Eye (tissue), 1 donor: ENCODE results near the gene CCDC158.
"Not testable (repeated sequence)": the region's sequence is repeated elsewhere in the genome, so short reads cannot be mapped to it uniquely, and the experiment has no call there.

ENCODE experiments used
- DNase-seq: peaks from one replicate; pipeline ENCODE4 v3.0.0-alpha.2; 2015

The CCDC158 gene

GRCh38 chr4:76364763-76365162 is 56.2 kb downstream of the CCDC158 start:
- no peak for DNase-seq

- DNase-seq: no peak
Observed at GRCh38 chr4:76363556-76364290, 57.2 kb downstream of the CCDC158 start.

DNA sequence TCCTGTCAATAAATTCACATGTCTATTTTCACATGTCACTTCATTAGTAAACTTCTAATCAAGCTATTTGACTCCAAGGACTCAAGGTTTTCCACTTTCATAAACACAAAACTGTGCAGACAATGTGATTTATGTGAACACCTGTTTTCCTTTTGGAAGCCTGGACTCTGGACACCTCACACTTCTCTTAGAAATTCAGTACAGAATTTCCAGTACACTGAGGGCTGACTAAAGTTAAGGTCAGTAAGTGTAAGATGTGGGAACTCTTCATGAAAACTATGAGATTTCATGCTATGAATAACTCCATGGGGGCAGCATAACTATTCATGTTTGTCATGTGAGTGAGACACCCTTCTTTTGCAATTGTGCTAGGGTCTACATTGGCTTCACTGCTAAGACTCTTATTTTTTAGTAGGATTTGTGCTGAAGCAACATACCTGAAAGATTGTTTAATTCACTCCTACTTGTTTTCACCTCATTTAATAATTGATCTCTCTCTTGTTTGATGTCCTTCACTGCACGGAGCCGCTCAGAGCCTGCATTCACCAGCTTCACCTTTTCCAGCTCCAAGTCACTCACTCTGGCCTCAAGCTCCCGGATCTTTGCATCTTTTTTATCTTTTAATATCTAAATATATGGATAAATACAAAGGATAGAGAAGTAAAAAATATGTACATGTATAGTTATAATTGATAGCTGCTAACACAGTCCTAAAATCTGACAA is 59.1 kb downstream of the CCDC158 start:
- DNase-seq: no peak

DNA sequence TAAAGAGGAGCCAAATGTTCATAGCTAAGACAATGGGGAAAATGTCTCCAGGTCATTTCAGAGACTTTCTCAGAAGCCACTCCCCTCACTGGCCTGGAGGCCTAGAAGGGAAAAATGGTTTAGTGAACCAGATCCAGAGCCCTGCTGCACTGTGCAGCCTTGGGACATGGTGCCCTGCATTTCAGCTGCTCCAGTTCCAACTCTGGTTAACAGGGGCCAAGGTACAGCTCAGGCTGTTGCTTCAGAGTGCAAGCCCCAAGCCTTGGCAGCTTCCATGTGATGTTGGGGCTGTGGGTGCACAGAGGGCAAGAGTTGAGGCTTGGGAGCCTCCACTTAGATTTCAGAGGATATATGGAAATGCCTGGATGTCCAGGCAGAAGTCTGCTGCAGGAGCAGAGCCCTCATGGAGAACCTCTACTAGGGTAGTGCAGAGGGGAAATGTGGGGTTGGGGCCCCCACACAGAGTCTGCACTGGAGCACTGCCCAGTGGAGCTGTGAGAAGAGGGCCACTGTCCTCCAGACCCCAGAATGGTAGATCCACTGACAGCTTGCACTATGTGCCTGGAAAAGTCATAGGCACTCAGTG is 61.0 kb downstream of the CCDC158 start:
- DNase-seq: not testable (repeated sequence)

GRCh38 chr4:76357981-76358380 is 63.0 kb downstream of the CCDC158 start:
- no peak for DNase-seq

- DNase-seq: no peak
Observed at GRCh38 chr4:76354517-76355473, 66.1 kb downstream of the CCDC158 start.

GRCh38 chr4:76342803-76343202 is 78.1 kb downstream of the CCDC158 start:
- DNase-seq: no peak

DNA sequence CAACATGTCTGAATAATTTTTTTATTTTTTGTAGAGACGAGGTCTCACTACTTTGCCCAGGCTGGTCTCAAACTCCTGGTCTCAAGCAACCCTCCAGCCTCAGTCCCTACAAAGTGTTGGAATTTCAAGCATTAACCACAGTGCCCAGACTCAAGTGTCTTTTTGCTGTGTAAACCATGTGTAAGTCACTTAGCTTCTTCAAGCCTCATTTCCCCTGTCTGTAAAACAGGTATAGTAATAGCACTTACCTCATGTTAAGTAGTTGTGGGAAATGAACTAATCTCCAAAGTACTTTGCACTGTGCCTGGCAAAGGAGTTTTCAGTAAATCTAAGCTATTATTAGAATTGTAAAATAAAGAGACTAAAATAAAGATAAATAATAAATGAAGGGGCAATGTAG is 78.8 kb downstream of the CCDC158 start:
- no peak for DNase-seq

GRCh38 chr4:76341063-76341462 is 79.9 kb downstream of the CCDC158 start:
- no peak for DNase-seq

DNA sequence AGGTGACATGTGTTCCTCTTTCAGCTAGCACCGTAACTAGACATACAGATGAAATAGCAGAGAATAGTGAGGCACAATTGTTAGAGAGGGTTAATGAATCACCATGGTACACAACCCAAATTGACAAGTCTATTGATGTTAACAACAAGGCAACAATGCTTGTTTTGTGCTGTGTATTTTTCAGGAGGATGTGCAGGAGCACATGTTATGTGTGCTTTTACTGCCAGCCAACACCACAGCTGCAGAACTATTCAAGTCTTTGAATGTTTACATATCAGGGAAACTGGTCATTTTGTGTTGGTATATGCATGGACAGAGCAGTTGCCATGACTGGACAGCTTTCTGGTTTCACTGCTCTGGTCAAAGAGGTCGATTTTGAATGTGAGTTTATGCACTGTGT is 81.6 kb downstream of the CCDC158 start:
- no peak for DNase-seq

DNA sequence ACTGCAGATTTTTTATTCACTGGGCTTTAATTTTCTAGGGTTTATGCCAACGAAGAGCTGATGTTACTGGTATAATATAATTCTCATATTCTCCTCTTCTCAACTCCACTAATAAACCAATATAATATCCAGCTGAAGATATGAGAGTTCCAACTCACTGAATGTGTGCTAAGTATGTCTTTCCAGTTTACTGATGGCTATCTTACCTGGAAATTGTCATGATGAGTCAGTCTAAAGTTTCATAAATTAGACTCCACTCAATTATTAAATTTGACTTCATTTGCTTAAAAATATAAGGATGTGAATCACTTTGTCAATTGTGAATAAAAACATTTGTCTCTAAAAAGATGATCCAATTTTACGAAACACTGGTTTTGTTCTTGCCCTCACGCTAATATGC is 86.1 kb downstream of the CCDC158 start:
- DNase-seq: no peak

GRCh38 chr4:76326515-76326914 is 94.4 kb downstream of the CCDC158 start:
- no peak for DNase-seq

GRCh38 chr4:76325072-76325471 is 95.9 kb downstream of the CCDC158 start:
- DNase-seq: no peak

DNA sequence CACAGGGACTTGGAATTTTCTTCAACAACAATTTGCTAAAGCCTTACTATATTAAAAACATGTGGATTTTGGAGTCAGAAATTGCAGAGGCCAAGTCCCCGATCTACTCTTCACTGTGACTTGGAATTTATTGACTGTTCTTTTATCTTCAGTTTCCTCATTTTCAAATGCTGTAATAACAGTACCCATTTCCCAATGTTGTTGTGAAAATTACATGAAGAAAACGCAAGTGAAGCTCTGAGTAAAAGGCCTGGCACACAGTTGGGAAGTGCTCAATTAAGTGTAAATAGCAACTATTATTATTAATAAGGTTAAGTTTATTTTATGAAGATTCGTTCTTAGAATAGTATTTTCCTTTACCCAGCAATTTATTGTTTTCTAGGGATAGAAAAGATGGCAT is 98.7 kb downstream of the CCDC158 start:
- no peak for DNase-seq

DNA sequence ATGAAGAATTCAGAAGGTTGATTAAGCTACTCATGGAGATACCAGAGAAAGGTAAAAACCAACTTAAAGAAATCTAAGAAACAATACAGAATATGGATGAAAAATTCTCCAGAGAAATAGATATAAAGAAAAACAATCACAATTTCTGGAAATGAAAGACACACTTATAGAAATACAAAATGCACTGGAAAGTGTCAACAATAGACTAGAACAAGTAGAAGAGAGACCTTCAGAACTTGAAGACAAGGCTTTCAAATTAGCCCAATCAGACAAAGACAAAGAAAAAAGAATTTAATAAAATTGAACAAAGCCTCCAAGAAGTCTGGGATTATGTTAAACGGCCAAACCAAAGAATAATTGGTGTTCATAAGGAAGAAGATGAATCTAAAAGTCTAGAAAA is 104.8 kb downstream of the CCDC158 start:
- no peak for DNase-seq

DNA sequence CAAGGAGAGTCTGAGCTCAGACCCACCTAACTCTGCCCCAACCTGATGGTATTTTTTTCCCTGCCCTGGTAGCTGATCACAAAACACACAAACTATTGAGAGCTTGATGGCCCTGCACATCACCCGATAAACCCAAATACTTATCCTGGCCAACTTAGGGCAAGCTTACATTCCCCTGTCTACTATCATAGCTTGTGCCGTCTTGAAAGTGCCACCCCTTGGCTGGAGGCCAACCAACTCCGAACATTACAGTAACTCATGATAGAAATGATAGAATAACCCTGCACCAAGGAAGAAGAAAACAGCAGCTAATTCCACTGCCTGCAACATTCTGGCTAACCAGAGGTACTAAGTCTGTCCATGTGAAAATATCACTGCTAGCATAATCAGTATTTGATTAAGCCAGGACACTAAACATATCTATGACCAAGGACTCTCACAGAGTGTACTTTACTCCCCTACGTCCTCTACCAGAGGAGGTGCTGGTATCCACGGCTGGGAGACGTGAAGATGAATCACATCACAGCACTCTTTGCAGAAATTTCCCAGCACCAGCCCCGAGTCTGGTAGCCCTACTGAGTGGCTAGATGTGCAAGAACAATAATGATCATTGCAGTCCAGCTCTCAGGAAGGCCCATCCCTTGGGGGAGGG is 105.5 kb downstream of the CCDC158 start:
- no peak for DNase-seq

GRCh38 chr4:76313547-76313946 is 107.4 kb downstream of the CCDC158 start:
- no peak for DNase-seq

- DNase-seq: no peak
Observed at GRCh38 chr4:76312457-76312856, 108.5 kb downstream of the CCDC158 start.

DNA sequence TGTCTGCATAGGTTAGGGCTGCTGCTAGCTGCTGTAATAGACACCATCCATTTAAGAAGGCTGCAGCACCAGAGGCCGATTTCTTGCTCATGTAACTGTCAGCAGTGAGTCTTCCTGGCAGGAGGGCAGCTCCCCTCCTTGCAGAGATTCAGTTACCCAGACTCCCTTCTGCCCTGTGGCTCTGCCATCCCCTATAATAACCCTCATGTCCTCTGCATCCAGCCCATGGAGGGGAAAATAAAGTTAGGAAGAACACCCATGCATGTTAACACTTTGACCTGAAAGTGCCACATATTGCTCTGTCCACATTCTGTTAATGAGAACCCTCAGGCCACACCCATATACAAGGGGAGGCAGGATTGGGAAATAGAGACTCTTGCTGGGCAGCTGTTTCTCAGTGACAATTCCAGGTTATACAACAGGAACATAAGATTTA is 109.0 kb downstream of the CCDC158 start:
- peak; percentile 10 for DNase-seq

GRCh38 chr4:76310683-76311082 is 110.3 kb downstream of the CCDC158 start:
- DNase-seq: peak; percentile 19

GRCh38 chr4:76309939-76310550 is 110.9 kb downstream of the CCDC158 start:
- no peak for DNase-seq

- DNase-seq: peak; percentile 14
Observed at GRCh38 chr4:76308548-76308947, 112.4 kb downstream of the CCDC158 start.
